ENCODE measurements around the gene B4GALT5.
"Not testable (repeated sequence)": the region's sequence is repeated elsewhere in the genome, so short reads cannot be mapped to it uniquely, and the experiment has no call there.

The B4GALT5 gene

DNA sequence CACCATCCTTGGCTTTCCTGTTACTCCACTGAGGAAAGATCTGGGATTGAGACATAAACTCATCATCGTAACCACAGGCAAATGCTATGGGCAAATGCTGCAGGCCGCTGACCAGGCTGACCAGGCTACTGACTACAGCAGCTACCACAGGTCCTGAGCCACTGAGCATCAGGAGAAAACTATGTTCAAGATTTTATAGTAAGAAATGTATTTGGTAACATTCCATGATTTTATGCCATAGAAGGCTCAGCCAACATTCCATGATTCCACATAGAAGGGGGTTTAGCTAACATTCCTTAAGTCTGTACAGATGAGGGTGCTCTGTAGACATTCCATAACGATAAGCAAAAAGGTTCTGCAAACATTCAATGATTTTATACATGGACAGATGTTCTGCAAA, 16.1 kb upstream of the B4GALT5 start:
- DNase-seq (ENCODE audit: low spot score) = peak; percentile 75

DNA sequence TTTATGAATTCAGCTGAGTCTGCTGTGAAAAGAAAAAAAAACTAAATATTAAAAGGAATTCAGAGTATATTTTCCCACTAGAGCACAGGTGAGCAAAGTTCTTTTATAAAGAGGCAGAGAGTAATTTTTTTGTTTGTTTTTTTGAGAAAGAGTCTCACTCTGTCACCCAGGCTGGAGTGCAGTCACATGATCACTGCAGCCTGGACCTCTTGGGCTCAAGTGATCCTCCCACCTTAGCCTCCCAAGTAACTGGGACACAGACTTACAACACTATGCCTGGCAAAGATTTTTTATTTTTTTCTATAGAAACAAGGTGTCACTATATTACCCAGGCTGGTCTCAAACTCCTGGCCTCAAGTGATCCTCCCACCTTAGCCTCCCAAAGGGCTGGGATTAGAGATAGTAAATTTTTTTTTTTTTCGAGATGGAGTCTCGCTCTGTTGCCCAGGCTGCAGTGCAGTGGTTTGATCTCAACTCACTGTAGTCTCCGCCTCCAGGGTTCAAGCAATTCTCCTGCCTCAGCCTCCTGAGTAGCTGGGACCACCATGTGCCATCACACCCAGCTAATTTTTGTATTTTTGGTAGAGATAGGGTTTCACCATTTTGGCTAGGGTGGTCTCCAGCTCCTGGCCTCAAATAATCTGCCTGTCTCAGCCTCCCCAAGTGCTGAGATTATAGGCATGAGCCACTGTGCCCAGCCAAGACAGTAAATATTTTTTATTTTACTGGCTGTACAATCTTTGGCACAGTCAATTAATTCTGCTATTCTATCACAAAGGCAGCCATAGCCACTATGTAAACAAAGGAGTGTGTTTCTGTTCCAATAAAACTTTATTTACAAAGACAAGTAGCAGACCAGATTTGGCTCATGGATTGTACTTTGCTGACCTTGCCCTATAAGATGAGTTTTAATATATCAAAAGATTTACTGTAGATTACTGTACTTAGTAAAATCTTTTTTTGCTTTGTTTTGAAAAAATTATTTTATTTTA, 14.5 kb upstream of the B4GALT5 start:
- no peak for DNase-seq (ENCODE audit: low spot score)

DNA sequence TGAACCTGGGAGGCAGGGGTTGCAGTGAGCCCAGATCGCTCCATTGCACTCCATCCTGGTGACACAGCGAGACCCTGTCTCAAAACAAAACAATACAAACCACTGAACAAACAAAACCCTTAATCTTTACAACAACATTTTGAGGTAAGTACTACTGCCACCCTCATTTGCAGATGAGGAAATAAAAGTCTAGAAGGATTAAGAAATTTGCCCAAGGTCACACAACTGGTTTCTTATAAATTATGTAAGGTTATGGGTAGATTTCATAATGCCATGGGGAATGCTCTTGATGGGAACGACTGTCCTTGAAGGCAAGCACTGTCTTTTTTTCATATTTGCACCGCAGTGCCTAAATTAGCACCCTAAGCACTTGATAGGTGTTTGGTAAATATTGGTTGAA, 13.8 kb upstream of the B4GALT5 start:
- no peak for DNase-seq (ENCODE audit: low spot score)

DNA sequence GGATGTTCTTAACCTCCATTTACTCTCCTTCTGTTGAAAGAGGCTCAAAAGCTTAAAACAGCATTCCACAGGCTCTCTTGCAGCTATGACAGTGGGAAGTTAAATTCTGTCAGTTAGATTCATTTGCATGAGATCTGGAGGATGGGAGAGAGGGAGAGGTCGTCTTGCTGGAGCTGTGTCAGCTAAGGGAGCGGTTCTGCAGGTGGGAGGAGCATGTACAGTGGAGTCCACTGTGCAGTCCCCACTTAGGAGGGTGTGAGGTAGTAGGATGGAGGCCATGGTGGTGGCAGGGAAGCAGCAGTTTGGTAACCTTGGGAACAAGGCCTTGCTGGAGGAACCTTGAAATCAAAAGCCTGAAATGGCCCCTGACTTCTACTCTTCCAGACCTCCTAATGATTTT, 12.0 kb upstream of the B4GALT5 start:
- no peak for DNase-seq (ENCODE audit: low spot score)

DNA sequence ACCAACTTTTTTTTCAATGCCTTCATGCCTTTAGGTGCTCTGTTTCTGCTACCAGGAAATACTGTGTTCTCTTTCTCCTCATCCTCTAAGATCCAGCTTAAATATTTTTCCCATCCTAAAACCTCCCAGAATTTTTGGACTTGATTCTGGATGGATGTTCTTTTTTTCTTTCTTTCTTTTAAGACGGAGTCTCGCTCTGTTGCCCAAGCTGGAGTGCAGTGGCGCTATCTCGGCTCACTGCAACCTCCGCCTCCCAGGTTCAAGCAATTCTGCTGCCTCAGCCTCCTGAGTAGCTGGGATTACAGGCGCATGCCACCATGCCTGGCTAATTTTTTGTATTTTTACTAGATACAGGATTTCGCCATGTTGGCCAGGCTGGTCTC, 11.5 kb upstream of the B4GALT5 start:
- not testable (repeated sequence) for DNase-seq (ENCODE audit: low spot score)

DNA sequence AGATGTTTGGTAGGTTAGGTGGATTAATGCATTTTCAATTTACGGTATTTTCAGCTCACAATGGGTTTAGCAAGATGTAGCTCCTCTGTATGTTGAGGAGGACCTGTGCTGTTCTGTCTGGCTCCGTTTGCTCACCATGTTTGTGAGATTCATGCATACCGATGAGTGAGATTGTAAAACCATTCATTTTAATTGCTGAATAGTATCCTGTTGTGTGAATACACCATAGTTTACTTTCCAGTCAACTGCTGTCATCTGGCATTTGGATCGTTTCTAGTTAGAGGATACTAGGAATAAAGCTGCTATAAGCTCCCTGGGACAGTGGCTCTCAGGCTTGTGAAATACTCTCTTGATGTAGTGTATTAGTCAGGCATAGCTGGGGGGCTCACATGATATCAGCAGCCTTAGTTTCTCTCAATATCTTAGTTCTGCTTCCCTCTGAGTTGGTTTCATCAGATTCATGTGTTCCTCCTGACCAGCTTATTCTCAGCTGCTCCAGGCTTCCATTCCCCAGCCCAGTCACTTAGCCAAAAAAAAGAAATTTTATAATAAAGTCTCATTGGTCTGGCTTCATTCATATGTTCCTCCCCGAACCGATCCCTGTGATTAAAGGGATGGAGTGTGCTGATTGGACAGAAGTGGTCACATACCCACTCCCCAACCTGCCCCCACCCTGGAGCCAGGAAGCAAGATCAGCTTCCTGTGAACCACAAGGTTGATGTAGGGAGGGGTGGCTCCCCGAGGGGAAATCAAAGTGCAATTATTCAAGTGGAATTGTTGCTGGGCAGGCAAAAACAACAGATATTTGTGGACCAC, 10.9 kb upstream of the B4GALT5 start:
- peak; percentile 40 for DNase-seq (ENCODE audit: low spot score)

DNA sequence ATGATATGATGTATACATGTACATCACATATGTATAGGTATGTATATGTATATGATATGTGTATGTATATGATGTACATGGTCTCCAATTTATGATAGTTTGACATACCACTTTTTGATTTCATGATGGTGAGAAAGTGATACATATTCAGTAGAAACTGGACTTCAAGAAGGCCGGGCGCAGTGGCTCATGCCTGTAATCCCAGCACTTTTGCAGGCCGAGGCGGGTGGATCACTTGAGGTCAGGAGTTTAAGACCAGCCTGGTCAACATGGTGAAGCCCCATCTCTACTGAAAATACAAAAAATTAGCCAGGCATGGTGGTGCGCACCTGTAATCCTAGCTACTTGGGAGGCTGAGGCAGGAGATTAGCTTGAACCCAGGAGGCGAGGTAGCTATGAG, 10.1 kb upstream of the B4GALT5 start:
- not testable (repeated sequence) for DNase-seq (ENCODE audit: low spot score)

DNA sequence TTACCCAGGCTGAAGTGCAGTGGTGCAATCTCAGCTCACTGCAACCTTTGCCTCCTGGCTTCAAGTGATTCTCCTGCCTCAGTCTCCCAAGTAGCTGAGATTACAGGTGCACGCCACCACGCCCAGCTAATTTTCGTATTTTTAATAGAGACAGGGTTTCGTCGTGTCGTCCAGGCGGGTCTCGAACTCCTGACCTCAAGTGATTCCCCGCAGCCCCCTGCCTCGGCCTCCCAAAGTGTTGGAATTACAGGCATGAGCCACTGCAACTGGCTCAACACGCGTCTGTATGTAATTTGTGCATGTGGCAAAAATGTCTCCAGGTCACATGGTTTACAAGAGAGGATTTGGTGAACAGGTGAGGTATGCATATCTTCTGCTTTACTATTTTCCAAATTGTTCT, 7.6 kb upstream of the B4GALT5 start:
- not testable (repeated sequence) for DNase-seq (ENCODE audit: low spot score)

DNA sequence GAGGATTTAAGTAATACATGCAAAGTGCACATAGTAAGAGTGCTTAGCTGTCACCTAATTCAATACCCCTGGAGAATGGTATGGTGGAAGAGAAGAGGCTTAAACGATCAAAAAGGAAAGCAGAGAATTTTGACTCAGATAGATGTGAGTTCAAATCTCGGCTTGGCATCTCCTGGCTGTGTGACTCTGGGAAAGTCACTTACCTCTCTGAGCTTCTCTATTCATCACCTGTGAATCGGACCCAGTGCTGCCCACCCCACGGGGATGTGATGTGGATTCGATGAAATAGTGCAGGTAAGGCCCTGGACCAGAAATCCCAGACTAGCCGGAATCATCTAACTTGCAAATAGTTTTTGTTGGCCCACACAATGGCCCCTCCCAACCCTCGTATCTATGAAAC, 1.8 kb upstream of the B4GALT5 start:
- DNase-seq (ENCODE audit: low spot score) = no peak

DNA sequence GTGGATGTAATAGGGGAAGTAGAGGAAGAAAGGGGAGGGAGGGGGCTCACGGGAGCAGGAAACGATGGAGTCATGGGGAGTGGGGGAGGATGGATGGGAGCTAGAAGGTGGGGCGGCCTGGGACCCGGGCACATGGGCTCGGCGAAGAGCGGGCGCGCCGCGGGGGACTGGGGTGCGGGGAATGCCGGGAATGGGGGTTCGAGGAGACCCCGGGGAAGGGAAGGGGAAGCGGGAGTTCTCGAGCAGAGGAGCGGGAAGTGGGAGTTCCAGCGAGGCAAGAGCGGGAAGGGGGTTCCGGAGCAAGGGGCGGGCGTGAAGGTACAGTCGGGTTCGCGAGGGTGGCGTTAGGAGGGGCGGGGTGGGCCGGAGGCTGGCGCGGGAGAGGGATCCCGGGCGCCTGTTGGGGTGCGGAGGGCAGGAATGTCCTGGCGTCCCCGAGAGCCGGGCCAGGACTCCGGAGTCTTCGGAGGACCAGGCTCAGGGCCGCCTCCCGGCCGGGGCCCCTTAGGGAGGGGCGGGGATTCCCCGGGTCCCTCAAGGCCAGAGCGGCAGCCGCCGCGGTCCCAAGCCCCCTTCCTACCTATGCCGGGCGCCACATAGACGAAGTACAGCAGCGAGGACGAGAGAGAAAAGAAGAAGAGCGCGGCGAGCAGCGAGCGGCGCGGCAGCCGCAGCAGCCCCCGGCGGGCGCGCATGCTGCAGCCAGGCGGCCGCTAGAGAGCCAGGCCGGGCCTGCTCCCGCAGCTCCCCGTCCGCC, 504 bp downstream of the B4GALT5 start:
- peak; percentile 70 for DNase-seq (ENCODE audit: low spot score)

DNA sequence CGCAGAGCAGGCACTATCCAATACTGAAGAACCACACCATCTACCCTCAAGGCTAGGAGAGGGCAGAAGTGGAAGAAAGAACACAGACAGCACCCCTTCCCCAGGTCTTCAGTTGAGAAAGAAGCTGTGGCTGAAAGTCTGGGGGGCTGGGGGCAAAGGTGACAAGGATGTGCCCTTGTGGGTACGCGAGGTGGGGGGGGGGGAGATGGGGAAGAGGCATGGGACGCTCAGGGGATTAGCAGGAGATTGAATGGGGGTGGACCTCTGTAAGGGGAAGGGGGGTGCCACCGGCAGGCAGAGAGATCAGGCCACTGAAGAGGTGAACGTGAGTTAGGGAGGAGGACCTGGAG, 1.1 kb downstream of the B4GALT5 start:
- no peak for DNase-seq (ENCODE audit: low spot score)

DNA sequence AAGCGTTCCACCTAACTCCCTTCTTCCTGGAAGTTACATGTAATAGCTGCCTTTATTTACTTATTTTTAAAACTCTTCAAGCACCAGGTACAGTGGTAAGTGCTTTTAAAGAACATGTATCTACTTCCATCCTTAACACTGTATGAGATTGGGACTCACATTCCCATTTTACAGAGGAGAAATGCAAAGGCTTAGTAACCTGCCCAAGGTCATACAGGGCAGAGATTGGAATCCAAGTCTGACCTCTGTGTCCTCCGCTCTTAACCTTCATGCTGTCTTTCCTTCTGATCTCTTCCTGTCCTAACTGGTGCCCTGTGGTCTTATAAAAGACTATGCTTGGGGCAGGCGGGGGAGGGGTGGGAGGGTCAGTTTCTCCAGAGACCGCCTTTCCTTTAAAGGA, 1.6 kb downstream of the B4GALT5 start:
- DNase-seq (ENCODE audit: low spot score) = no peak

DNA sequence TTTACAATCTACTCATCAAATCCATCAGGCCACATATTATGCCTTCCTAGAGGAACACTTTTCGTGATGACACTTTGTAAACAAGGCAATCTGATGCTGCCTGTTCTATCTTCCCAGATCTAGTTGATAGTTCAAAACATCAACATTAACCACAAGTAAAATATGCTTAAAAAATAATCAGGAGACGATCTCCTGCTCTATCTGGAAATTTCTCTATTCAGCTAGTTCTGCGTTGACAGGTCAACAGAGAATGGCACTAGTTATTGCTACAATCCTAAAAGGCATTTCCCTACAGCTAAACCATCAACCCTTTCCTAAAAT, 2.1 kb downstream of the B4GALT5 start:
- no peak for DNase-seq (ENCODE audit: low spot score)

DNA sequence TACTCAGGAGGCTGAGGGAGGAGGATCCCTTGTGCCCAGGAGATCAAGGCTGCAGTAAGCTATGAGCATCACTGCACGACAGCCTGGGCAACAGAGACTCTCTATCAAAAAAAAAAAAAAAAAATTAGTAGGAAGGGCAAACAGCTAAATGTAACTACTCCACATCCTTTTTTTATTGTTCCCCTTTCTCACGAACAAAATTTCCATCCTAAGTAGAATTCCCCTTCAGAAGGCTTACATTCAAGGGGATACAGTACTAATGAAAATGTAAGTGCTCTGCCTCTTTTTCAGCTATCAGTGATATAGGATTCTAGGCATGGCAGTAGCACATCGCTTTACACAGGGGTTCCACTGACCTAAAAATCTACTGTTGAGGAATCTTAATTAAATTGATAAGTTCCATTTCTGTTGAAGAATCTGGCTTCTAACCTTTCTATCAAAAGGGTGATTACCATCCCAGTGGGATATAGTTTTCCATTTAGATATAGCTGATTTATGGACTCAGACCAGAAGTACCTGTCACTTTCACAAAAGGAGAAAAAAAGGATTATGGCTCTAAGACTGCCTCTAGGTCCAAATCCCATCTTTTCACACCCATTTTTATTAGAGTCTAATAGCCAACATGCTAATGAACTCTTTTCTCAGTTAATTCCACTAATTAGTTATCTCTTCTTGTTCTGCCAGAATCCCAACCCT, 2.6 kb downstream of the B4GALT5 start:
- DNase-seq (ENCODE audit: low spot score) = no peak

DNA sequence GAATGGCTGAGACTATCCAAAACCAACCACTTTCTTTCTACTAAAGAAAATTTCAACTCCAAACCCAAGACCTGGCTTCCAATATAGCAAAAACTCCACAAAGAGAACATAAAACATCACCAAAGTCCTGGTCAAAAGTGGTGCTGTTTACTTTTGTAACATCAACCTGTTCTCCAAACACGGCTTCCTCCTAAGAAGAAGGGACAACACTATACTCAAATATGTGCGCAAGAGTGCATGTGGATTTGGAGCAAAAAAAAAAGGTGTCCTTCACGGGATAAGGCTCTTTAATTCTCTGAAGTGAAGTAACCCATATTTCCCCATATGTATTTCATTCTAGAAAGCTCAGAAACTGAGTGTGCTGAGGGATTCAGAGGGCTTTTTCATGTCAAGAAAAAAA, 6.6 kb downstream of the B4GALT5 start:
- no peak for DNase-seq (ENCODE audit: low spot score)

DNA sequence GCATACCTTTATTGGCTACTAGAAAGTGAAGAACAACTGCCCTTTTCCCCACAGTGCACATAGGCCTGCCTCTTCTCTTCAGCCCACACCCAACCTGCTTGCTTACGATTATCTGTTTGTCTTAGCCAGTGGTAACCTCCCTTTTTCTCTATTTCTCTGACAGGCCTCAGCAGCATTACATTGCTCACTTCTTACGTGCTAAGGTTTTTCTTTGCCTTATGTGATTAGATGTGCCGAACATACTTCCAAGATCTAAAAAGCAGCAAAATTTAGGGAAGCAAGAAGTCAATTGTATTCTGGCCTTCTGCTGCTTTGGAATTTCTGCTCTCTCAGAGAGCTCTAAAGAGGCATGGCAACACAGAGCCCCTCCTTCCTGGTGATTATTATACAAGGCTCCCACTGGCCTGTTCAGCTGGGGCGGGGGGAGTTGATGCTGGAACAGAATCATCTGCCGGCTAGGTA, 7.0 kb downstream of the B4GALT5 start:
- no peak for DNase-seq (ENCODE audit: low spot score)

DNA sequence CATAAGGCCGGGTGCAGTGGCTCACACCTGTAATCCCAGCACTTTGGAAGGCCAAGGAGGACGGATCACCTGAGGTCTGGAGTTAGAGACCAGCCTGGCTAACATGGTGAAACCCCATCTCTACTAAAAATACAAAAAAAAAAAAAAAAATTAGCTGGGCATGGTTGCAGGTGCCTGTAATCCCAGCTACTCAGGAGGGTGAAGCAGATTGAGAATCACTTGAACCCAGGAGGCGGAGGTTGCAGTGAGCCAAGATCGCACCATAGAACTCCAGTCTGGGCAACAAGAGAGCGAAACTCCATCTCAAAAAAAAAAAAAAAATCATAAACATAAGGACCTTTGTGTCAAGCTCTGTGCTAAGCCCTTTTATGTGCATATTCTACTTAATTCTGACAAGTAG, 7.8 kb downstream of the B4GALT5 start:
- not testable (repeated sequence) for DNase-seq (ENCODE audit: low spot score)

DNA sequence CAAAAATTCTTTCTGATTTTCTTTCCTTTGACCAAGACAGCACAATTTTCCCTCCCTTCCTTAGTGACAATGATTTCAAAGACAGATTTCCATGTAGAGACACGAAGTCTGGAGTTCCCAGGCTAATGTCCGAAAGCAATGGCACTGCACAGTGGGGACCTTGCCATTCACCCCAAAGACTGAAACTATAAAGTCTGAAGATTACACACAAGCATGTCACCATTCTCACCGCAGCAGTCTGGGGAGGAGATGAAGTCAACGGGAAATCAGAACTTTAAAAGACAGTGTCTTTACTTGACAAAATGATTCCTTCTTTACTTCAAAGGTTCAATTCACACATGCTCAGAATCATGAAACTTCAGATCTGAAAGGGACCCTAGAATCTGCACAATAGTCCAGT, 8.3 kb downstream of the B4GALT5 start:
- DNase-seq (ENCODE audit: low spot score) = no peak

DNA sequence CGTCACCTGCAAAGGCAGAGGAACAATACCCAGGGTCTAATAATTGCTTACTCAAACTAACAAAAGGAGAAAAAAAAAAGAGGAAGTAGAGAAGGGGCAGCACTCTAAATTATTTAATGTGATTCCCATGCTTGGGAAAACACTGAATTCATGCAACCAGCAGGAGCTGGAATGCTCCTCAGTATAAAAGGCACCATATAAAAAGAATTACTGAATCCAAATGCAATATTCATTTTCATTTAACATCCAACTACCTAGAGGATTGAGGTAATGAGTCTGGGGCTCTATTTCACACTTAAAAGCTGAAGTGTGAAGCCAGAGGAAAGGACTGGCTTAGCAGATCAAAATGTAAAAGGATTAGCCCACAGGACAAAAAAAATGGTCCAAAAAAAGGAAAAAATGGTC, 8.7 kb downstream of the B4GALT5 start:
- DNase-seq (ENCODE audit: low spot score) = no peak

DNA sequence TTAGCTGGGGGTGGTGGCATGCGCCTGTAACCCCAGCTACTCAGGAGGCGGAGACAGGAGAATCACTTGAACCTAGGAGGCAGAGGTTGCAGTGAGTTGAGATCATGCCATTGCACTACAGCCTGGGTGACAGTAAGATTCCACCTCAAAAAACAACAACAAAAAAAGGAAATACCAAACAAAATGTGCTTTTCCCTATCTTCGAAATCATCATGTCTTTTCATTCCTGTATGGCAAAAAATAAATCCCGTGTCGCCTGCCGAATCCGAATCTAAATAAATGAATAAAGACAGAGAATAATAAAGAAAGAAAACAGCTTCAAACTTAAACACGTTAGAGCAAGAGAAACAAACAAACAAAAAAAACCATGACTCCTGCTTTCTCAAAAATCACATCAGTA, 11.8 kb downstream of the B4GALT5 start:
- DNase-seq (ENCODE audit: low spot score) = no peak

DNA sequence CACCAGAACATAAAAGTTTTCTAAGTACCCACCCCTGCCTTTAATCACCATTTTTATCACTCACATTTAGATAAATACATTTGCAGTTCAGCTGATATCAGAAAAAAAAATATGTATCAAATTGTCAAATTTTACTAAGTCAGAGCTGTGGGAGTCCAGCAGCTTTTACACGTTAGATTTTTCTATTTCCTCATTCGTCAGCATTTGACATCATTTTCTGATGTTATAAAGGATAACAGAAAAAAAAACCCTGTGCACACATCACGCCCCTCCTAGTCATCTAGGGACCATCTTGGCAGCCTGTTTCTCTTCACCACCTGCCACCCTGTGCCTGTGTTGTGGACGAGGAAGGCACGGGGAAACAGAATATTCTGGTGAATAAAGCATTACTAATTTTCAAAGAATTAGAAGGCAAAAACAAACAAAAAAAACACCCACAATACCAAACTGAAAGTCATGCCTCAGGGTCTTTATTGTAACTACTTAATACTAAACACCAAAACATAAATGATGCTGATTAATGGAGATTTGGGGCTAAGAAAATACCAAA, 12.4 kb downstream of the B4GALT5 start:
- DNase-seq (ENCODE audit: low spot score) = no peak

Measured in GM03348 (cell line).